SK-N-MC (cell line): ENCODE results near the gene ICA1L.

Source experiments
- DNase-seq: peaks from one replicate; pipeline ENCODE4 v3.0.0-alpha.2; 2011; ENCODE audit warnings: low read depth, low spot score
- H3K27ac ChIP-seq: fragments of 200-600 bp; sonication (generic); 2 replicates; pipeline ENCODE4 v1.5.1; 2016; ENCODE audit warnings: mixed run types
- H3K36me3 ChIP-seq: fragments of 200-600 bp; sonication (generic); 2 replicates; pipeline ENCODE4 v1.6.1; 2017; ENCODE audit warnings: antibody characterized with exemption, low read length, mixed read lengths; ENCODE audit not compliant: insufficient read depth
- H3K4me3 ChIP-seq: fragments of 200-600 bp; sonication (generic); 2 replicates; pipeline ENCODE4 v1.5.1; 2016
- H3K9ac ChIP-seq: fragments of 200-600 bp; sonication (generic); 2 replicates; pipeline ENCODE4 v1.8.0; 2017; ENCODE audit warnings: mixed run types, mixed read lengths; ENCODE audit not compliant: insufficient read length
- H3K9me3 ChIP-seq: fragments of 200-600 bp; sonication (generic); 2 replicates; pipeline ENCODE4 v1.6.1; 2017; ENCODE audit warnings: low read depth, mild to moderate bottlenecking, antibody characterized with exemption, low read length, moderate library complexity, mixed read lengths
- EZH2 ChIP-seq: fragments of 200-600 bp; sonication (generic); IDR thresholded peaks from one replicate; pipeline ENCODE4 v1.6.1; 2017; ENCODE audit warnings: antibody characterized with exemption
- FOXP2 ChIP-seq: optimal IDR thresholded peaks from 2 replicates; pipeline ENCODE3; 2011; ENCODE audit warnings: mild to moderate bottlenecking, moderate library complexity; ENCODE audit not compliant: insufficient read depth; ENCODE audit errors: extremely low read length, control extremely low read depth
- POLR2AphosphoS5 ChIP-seq: IDR thresholded peaks from 2 replicates; pipeline ENCODE4 v1.6.1; 2012; ENCODE audit warnings: mild to moderate bottlenecking, low read depth, low read length, borderline replicate concordance

Gene ICA1L

DNA sequence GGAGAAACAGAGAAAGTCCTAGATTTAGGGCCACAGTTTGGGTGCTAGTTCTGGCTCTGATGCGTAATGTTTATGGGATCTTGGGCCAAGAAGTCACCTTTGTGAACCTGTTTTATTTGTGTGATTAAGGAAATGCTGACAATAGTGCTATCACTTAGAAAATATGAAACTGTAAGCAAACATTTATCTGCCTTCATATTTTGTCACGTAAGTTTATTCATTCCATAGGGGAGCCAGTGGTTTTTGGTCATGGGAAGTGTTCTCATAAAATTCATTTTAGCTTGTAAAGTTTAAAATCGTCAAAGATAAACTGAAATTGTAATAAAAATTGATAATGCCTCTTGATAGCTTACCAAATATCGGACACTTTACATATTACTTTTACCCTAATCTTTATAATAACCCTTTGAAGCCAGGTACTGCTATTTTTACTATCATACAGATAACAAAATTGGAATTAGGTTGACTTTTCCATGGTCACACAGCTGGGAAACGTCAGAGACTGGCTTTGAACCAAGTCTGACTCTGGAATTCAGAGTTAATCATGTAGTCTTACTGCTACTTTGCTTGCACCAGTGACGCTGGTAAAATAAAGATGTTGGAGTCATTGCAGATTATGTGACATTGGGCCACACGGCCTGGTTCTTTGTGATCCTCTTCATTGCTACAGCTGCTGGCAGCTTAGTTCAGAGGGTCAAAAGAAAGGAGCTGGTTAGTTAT is 99.7 kb downstream of the ICA1L start:
- Histone ChIP-seq H3K36me3 (peaks cover 7% of the 10 kb centered on the region; the same call in 1 of the 2 replicates), H3K9ac (no peak overlapping the region), H3K9me3 (no peaks in the 10 kb centered on the region), H3K27ac (peak overlapping the region; percentile 71), H3K4me3 (no peak overlapping the region)
- no peak for TF ChIP-seq POLR2AphosphoS5
- TF ChIP-seq FOXP2, result no peak
- no peak for TF ChIP-seq EZH2
- DNase-seq, result no peak

DNA sequence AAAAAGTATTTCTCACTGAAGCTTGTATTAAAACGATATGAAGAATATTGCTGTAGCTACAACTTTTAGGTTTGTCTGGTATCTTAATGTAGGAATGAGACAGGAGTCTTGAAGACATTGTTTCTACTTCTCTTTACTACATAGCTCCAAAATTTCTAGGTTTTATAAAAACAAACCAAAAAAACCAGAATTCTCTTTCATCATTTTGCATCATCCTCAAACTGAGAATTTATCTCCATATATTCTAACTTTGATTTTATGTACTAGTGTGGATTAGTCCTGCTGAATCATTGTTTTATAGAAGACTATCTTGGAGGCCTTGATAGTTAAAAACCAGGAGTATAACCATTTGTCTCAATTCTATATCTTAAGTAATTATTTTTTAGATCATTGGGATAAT is 100.2 kb downstream of the ICA1L start:
- H3K9me3 ChIP-seq, result no peaks in the 10 kb centered on the region
- TF ChIP-seq EZH2, result no peak
- no peak for TF ChIP-seq POLR2AphosphoS5
- no peak for TF ChIP-seq FOXP2
- peak overlapping the region; percentile 71 for H3K27ac ChIP-seq
- no peak overlapping the region for H3K9ac ChIP-seq
- no peak for DNase-seq
- H3K4me3 ChIP-seq, result no peak overlapping the region
- peaks cover 7% of the 10 kb centered on the region; the same call in 1 of the 2 replicates for H3K36me3 ChIP-seq

DNA sequence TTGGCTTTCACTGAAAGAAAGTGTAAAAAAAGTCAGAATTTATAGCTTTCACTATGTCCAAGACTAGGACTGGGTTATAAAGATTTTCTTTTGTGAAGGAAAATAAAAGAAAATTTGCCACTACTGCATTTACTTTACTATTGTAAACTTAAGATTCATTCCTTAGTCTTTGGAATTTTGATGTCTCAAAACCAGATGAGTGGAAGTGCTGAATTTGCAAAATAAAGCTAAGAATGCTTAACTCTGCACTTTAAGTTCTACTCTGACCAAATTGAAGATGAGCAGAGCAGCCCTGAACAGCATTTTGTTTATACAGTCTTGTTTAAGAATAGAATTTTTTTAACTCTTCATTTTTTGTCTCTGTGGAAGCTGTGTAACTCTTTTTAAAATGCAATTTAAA is 102.4 kb downstream of the ICA1L start:
- H3K9ac ChIP-seq, result peak overlapping the region; percentile 74
- peak overlapping the region; percentile 63 for H3K4me3 ChIP-seq
- no peaks in the 10 kb centered on the region; the same call in 1 of the 2 replicates for H3K36me3 ChIP-seq
- TF ChIP-seq FOXP2 (no peak), POLR2AphosphoS5 (0 out of 2 replicates have a peak, but pooled peaks have one; percentile 19), EZH2 (no peak)
- H3K9me3 ChIP-seq, result no peaks in the 10 kb centered on the region
- DNase-seq, result peak; percentile 56
- peak overlapping the region; percentile 99 for H3K27ac ChIP-seq

DNA sequence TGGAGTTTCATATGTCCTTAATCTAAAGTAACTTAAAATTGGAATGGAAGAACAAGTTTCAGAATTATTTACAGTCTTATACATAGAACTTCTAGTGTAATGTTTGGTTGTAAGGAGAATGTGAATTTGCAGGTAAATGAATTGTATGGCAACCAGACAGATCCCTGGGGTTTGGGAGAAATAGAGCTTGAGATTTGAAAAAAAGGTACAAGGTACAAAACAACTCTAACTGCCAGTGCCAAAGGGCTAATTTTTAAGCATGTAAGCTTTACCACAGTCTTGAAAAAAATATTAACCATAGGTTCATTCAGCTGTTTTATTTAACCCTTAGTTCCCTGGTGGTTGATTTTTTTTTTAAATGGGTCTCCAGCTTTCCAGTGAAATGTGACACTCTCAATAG is 103.3 kb downstream of the ICA1L start:
- H3K4me3 ChIP-seq, result no peak overlapping the region
- no peak for DNase-seq
- H3K9ac ChIP-seq, result no peak overlapping the region
- H3K9me3 ChIP-seq, result no peaks in the 10 kb centered on the region
- no peaks in the 10 kb centered on the region; the same call in 1 of the 2 replicates for H3K36me3 ChIP-seq
- no peak for TF ChIP-seq EZH2
- TF ChIP-seq POLR2AphosphoS5, result no peak
- TF ChIP-seq FOXP2, result no peak
- H3K27ac ChIP-seq, result peak overlapping the region; percentile 99

DNA sequence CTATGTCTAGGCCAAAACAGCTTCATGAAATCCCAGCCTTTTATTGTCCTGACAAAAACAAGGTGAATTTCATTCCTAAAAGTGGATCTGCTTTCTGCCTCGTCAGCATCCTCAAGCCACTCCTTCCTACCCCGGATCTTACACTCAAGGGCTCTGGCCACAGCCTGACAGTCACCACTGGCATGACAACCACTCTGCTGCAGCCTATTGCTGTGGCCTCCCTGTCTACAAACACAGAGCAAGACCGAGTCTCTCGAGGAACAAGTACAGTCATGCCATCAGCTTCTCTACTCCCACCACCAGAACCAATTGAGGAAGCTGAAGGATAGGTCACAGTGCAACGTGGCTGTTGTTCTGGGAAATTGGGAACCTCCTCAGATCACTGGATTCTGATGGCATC is 106.1 kb downstream of the ICA1L start:
- Histone ChIP-seq H3K27ac (no peak overlapping the region), H3K36me3 (no peaks in the 10 kb centered on the region; the same call in 1 of the 2 replicates), H3K4me3 (no peak overlapping the region), H3K9ac (no peak overlapping the region), H3K9me3 (no peaks in the 10 kb centered on the region)
- no peak for TF ChIP-seq FOXP2
- no peak for TF ChIP-seq POLR2AphosphoS5
- no peak for TF ChIP-seq EZH2
- DNase-seq, result no peak

DNA sequence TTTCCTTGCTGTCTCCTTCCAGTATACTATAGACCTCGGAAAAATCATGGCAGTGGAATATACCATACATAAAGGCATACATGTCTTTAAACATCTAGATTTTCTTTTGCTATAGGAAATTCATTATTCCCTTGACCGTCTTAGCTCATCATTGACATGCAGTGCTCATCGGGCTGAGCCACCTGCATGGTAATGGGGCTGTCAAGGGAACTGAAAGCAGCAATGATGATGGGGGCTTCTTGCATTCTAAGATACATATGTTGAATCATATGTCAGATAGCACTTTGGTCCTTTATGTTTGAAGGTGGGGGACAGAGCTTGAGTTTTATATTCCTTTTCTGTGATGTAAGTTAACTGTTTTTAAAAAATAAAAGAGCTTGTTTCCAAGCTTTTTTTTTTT is 106.6 kb downstream of the ICA1L start:
- Histone ChIP-seq H3K4me3 (no peak overlapping the region), H3K9ac (no peak overlapping the region), H3K9me3 (no peaks in the 10 kb centered on the region), H3K36me3 (peaks cover 1% of the 10 kb centered on the region), H3K27ac (no peak overlapping the region)
- TF ChIP-seq FOXP2 (no peak), POLR2AphosphoS5 (no peak), EZH2 (no peak)
- DNase-seq, result no peak

DNA sequence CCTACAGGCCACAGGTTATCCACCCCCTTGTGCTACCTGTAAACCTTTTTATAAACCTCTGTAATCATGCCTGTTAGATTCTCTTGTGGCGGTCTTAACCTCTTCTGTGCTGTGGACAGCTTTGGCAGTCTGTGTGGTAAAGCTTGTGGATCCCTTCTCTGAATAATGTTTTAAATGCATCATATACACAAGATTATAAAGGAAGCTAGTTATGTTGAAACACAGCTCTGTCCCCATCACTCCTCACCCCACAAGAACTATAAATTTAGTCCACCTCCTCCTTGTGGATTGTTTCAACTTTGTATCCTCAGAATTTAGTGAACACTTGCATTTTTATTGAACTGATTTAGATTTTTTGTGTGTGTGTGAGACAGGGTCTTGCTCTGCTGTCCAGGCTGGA is 107.7 kb downstream of the ICA1L start:
- Histone ChIP-seq H3K27ac (no peak overlapping the region), H3K36me3 (peaks cover 5% of the 10 kb centered on the region), H3K9ac (no peak overlapping the region), H3K4me3 (no peak overlapping the region), H3K9me3 (no peaks in the 10 kb centered on the region)
- no peak for DNase-seq
- TF ChIP-seq FOXP2, result no peak
- no peak for TF ChIP-seq POLR2AphosphoS5
- no peak for TF ChIP-seq EZH2

DNA sequence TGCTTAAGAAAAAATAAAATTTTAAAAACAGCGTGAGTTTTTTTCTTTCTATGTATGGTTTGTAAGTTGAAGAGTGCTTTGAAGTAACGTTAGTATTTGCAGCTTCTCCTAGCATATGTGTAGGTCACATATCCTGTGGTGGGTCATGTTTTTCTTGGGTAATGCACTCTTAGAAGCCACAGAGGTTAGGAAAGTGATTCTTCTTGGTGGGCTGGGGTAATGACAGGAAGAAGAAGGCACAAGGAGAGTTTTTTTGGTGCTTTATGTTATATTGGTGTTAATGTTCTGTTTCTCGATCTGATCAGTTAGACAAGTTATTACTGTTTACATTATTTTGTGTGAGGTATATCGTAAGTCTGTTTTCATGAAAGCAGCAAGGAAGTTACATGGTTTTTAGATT is 109.0 kb downstream of the ICA1L start:
- H3K9me3 ChIP-seq, result no peaks in the 10 kb centered on the region
- no peak for DNase-seq

DNA sequence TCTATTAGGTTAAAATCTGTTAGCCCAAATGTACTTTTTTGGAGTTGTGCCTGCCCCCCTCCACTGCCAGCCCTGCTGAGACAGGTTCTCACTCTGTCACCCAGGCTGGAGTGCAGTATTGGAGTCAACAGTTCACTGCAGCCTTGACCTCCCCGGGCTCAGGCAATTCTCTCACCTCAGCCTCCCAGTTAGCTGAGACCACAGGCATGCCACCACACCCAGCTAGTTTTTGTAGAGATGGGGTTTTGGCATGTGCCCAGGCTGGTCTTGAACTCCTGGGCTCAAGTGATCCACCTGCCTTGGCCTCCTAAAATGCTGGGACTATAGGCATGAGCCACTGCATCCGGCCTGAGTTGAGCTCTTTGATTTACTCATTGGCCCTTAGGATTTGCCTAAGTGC is 110.7 kb downstream of the ICA1L start:
- H3K4me3 ChIP-seq, result no peak overlapping the region
- H3K27ac ChIP-seq, result no peak overlapping the region
- no peak for DNase-seq
- TF ChIP-seq POLR2AphosphoS5 (no peak), FOXP2 (no peak), EZH2 (no peak)
- H3K9me3 ChIP-seq, result no peaks in the 10 kb centered on the region
- H3K36me3 ChIP-seq, result peaks cover 26% of the 10 kb centered on the region
- no peak overlapping the region for H3K9ac ChIP-seq

More for the DNA sequence above, 109.0 kb downstream of the ICA1L start:
- Histone ChIP-seq H3K27ac (no peak overlapping the region), H3K36me3 (peaks cover 15% of the 10 kb centered on the region), H3K9ac (no peak overlapping the region), H3K4me3 (no peak overlapping the region)
- TF ChIP-seq EZH2, result no peak
- TF ChIP-seq FOXP2, result no peak
- TF ChIP-seq POLR2AphosphoS5, result no peak
